Keratinocyte (primary cell): ENCODE data around the gene PLD5.

Experiments
- CTCF ChIP-seq, 3 experiments: IDR thresholded peaks in 1 of 3; conservative IDR thresholded peaks in 1 of 3; optimal IDR thresholded peaks in 1 of 3; 2 replicates in 2 of 3; 3 replicates in 1 of 3; pipeline versions ENCODE3 to v1.5.1; 2011; ENCODE audit warnings: low read length in 3 of 3, mild to moderate bottlenecking in 3 of 3, moderate library complexity in 2 of 3, control low read depth in 1 of 3, inconsistent platforms in 1 of 3; ENCODE audit not compliant: insufficient read depth in 2 of 3; ENCODE audit errors: extremely low read depth in 1 of 3
- EZH2 ChIP-seq: IDR thresholded peaks from one replicate; pipeline ENCODE4 v1.6.1; 2012; ENCODE audit warnings: inconsistent platforms, mild to moderate bottlenecking, low read length, moderate library complexity

GRCh38 chr1:242133351-242133750 is 391.1 kb downstream of the PLD5 start:
- TF ChIP-seq CTCF (optimal IDR thresholded peaks at IDR 0.05 in 1 of 3, IDR thresholded peaks at IDR 0.05 in 1 of 3, conservative IDR thresholded peaks at IDR 0.05 in 1 of 3; ENCODE audit: extremely low read depth in 1 of 3, insufficient read depth in 2 of 3, low read length in 3 of 3) (no peak), EZH2 (no peak)
